Ovary (tissue), 3 donors: ENCODE results near the gene ISCA1.

Experiments
- CTCF ChIP-seq, 3 donors: fragments of 450-650 bp in 2 of 3; fragments of 200-600 bp in 1 of 3; IDR thresholded peaks; one replicate each; pipeline versions ENCODE4 v1.5.1 to v1.8.0; 2016 to 2022; ENCODE audit warnings: antibody characterized with exemption in 3 of 3, mild to moderate bottlenecking in 1 of 3
- EP300 ChIP-seq: sonication (generic); formaldehyde crosslinking; IDR thresholded peaks from one replicate; pipeline ENCODE4 v1.6.1; 2017; ENCODE audit warnings: antibody characterized with exemption
- POLR2A ChIP-seq: fragments of 450-650 bp; IDR thresholded peaks from one replicate; pipeline ENCODE4 v1.6.1; 2017; ENCODE audit warnings: antibody characterized with exemption, mild to moderate bottlenecking, moderate library complexity
- donor health status: DM: no; HTN: no; CAD: no.

DNA sequence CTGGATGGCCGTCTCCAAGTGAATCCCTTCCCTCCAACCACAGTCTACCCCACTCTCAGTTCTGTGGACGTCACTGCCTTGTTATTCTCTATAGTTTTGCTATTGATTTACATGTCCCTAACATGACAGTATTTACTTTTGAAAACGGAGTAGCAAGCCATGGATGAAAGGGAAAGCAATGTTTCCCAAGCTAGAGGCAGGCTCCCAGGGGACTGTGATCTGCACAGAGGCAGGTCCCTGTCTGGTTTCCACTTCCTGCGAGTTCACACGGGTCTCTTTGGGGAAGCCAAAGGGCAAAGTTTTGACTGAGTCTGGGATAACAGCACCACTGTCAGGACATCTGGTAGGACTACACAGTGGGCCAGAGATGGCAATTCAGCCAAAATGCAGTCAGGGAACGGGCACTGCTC is 35.6 kb downstream of the ISCA1 start:
- TF ChIP-seq CTCF (IDR thresholded peaks at IDR 0.05) (no peak), POLR2A (no peak), EP300 (no peak)
